K562 (cell line): Measurements from ENCODE around the gene SLC25A29. TPM values are rescaled to one million over a fixed set of nuclear protein-coding genes. Genes with fewer than 3 reads are reported as not detected.

ENCODE experiments used
- ATAC-seq: fragments of 200-7000 bp; cut with Tn5 transposase; 3 replicates; pipeline ENCODE4 v1.9.1; 2020; ENCODE audit warnings: moderate library complexity
- BruUV-seq: library from RNA; stranded (reverse); fragments of 400-500 nt; replicated peaks from 2 replicates; lab custom pipeline; 2021; lab: Mats Ljungman, UMichigan
- CTCF ChIA-PET: fragments of 300-600 bp; formaldehyde crosslinking; extraction: SDS; loops from one replicate; lab custom pipeline; 2021; ENCODE audit warnings: low intra/inter-chr PET ratio; lab: Yijun Ruan, JAX
- POLR2A ChIA-PET: fragments of 300-600, 350-650 bp; sonication (Branson Sonifier 250); formaldehyde crosslinking; extraction: SDS; loops from one replicate; lab custom pipeline; 2021; ENCODE audit warnings: antibody characterized with exemption, inconsistent platforms; lab: Yijun Ruan, JAX
- DNase-seq, 4 experiments: peaks; one replicate each; pipeline versions ENCODE4 v3.0.0 to v3.0.0-alpha.2; 2011 to 2018; ENCODE audit warnings: low spot score in 3 of 4, mixed read lengths in 3 of 4; ENCODE audit errors: extremely low read depth in 1 of 4
- FAIRE-seq: peaks from 2 replicates; lab custom pipeline; 2011; peaks lifted over from hg19 to GRCh38; lab: Jason Lieb, UNC
- H2AFZ ChIP-seq: 2 replicates; pipeline ENCODE4 v1.6.0; 2011; ENCODE audit warnings: low read depth, low read length, control low read depth, inconsistent platforms
- H3K27ac ChIP-seq: fragments of 200-600 bp; 3 replicates; pipeline ENCODE4 v1.8.0; 2011; ENCODE audit warnings: low read depth, mild to moderate bottlenecking, control low read depth, inconsistent platforms, low read length, moderate library complexity, mixed read lengths; ENCODE audit errors: extremely low read depth
- H3K27me3 ChIP-seq, 2 experiments: fragments of 300-600 bp in 1 of 2; 2 replicates in 1 of 2; 3 replicates in 1 of 2; pipeline versions ENCODE4 v1.6.0 to v1.8.0; 2011; ENCODE audit warnings: inconsistent platforms in 2 of 2, low read length in 2 of 2, mild to moderate bottlenecking in 1 of 2, mixed read lengths in 1 of 2, moderate library complexity in 1 of 2; ENCODE audit not compliant: control insufficient read depth in 2 of 2, insufficient read depth in 2 of 2
- H3K36me3 ChIP-seq: fragments of 300-600 bp; 3 replicates; pipeline ENCODE4 v1.8.0; 2011; ENCODE audit warnings: mild to moderate bottlenecking, low read length, inconsistent platforms; ENCODE audit not compliant: control insufficient read depth, insufficient read depth
- H3K4me1 ChIP-seq, 2 experiments: fragments of 200-600 bp in 1 of 2; replicated peaks in 1 of 2; 2 replicates in 1 of 2; 3 replicates in 1 of 2; pipeline versions ENCODE4 v1.5.1 to v1.8.0; 2011; ENCODE audit warnings: inconsistent platforms in 2 of 2, low read length in 2 of 2, mild to moderate bottlenecking in 1 of 2, mixed read lengths in 1 of 2, moderate library complexity in 1 of 2; ENCODE audit not compliant: control insufficient read depth in 2 of 2, insufficient read depth in 2 of 2
- H3K4me2 ChIP-seq: 2 replicates; pipeline ENCODE4 v1.6.1; 2011; ENCODE audit warnings: low read length, control low read depth, inconsistent platforms, mixed read lengths; ENCODE audit not compliant: insufficient read depth
- H3K4me3 ChIP-seq: fragments of 200-600 bp; sonication (generic), shearing (Covaris generic); 2 replicates; pipeline ENCODE4 v1.5.1; 2016; ENCODE audit warnings: control low read depth, inconsistent platforms
- H3K79me2 ChIP-seq: fragments of 200-600 bp; 3 replicates; pipeline ENCODE4 v1.8.0; 2011; ENCODE audit warnings: low read length, inconsistent platforms; ENCODE audit not compliant: control insufficient read depth, insufficient read depth
- H3K9ac ChIP-seq, 2 experiments: 2 replicates each; pipeline versions ENCODE4 v1.6.0 to v1.6.1; 2011; ENCODE audit warnings: low read depth in 2 of 2, low read length in 2 of 2, control low read depth in 1 of 2, inconsistent platforms in 1 of 2, mild to moderate bottlenecking in 1 of 2, mixed read lengths in 1 of 2; ENCODE audit not compliant: insufficient read depth in 1 of 2
- H3K9me1 ChIP-seq: one replicate; pipeline ENCODE4 v1.6.0; 2011; ENCODE audit warnings: inconsistent platforms, mild to moderate bottlenecking, low read length, moderate library complexity; ENCODE audit not compliant: control insufficient read depth, insufficient read depth
- H3K9me3 ChIP-seq: replicated peaks from 2 replicates; pipeline ENCODE4 v1.5.1; 2011; ENCODE audit warnings: low read depth, low read length, inconsistent platforms; ENCODE audit not compliant: control insufficient read depth, insufficient read depth
- H4K20me1 ChIP-seq: replicated peaks from 2 replicates; pipeline ENCODE4 v1.6.1; 2011; ENCODE audit warnings: low read length, inconsistent platforms, mixed read lengths; ENCODE audit not compliant: control insufficient read depth, insufficient read depth
- ARID3B ChIP-seq: fragments of 250-450 bp; sonication (Bioruptor Pico); IDR thresholded peaks from 2 replicates; pipeline ENCODE4 v1.4.0; 2020; ENCODE audit warnings: borderline replicate concordance
- BCL6 ChIP-seq: fragments of 250-450 bp; sonication (Bioruptor Pico); IDR thresholded peaks from 2 replicates; pipeline ENCODE4 v1.4.0; 2020
- BRD4 ChIP-seq: fragments of 200-600 bp; sonication (generic); IDR thresholded peaks from 2 replicates; pipeline ENCODE4 v1.6.1; 2017; ENCODE audit warnings: inconsistent platforms
- CBFB ChIP-seq: sonication (generic); formaldehyde crosslinking; IDR thresholded peaks from 2 replicates; pipeline ENCODE4 v1.4.0; 2020; ENCODE audit warnings: mild to moderate bottlenecking, missing genetic modification reagents
- CBX8 ChIP-seq: fragments of 200-600 bp; sonication (generic); IDR thresholded peaks from 2 replicates; pipeline ENCODE4 v1.6.1; 2012; ENCODE audit warnings: borderline replicate concordance, mixed run types, low read depth, mild to moderate bottlenecking, moderate library complexity, mixed read lengths, low read length, control low read depth, inconsistent platforms; ENCODE audit not compliant: poor library complexity, severe bottlenecking; ENCODE audit errors: extremely low read depth
- CCAR2 ChIP-seq: fragments of 200-400 bp; formaldehyde crosslinking; IDR thresholded peaks from 2 replicates; pipeline ENCODE4 v1.6.1; 2017; ENCODE audit warnings: mild to moderate bottlenecking, low read depth, low read length
- CREBBP ChIP-seq: IDR thresholded peaks from one replicate; pipeline ENCODE4 v1.6.1; 2012; ENCODE audit warnings: low read depth, mild to moderate bottlenecking, control low read depth, inconsistent platforms, low read length
- CREM ChIP-seq: IDR thresholded peaks from 2 replicates; pipeline ENCODE4 v1.6.1; 2014; ENCODE audit warnings: antibody characterized with exemption, low read depth
- DACH1 ChIP-seq: fragments of 450-650 bp; IDR thresholded peaks from 2 replicates; pipeline ENCODE4 v1.6.1; 2018; ENCODE audit not compliant: partially characterized antibody
- EGR1 ChIP-seq: fragments of 450-650 bp; conservative IDR thresholded peaks from 2 replicates; pipeline ENCODE4 v1.6.1; 2017; ENCODE audit warnings: mild to moderate bottlenecking
- GABPB2 ChIP-seq: fragments of 250-450 bp; sonication (Bioruptor Pico); conservative IDR thresholded peaks from 2 replicates; pipeline ENCODE4 v1.5.1; 2021; ENCODE audit warnings: mild to moderate bottlenecking
- HMGN3 ChIP-seq: IDR thresholded peaks from 2 replicates; pipeline ENCODE4 v1.6.1; 2011; ENCODE audit warnings: borderline replicate concordance, low read depth, mild to moderate bottlenecking, mixed read lengths, low read length; ENCODE audit not compliant: insufficient read length; ENCODE audit errors: extremely low read depth
- KLF16 ChIP-seq: IDR thresholded peaks from 2 replicates; pipeline ENCODE4 v1.6.1; 2016; ENCODE audit warnings: antibody characterized with exemption
- NFIX ChIP-seq: fragments of 250-450 bp; sonication (Bioruptor Pico); IDR thresholded peaks from 2 replicates; pipeline ENCODE4 v1.4.0; 2020; ENCODE audit warnings: low read depth, mild to moderate bottlenecking, moderate library complexity
- SLC30A9 ChIP-seq: fragments of 250-450 bp; sonication (Bioruptor Pico); IDR thresholded peaks from 2 replicates; pipeline ENCODE4 v1.8.0; 2022; ENCODE audit warnings: mild to moderate bottlenecking, moderate library complexity
- SMAD3 ChIP-seq: fragments of 450-650 bp; formaldehyde crosslinking; conservative IDR thresholded peaks from 2 replicates; pipeline ENCODE4 v1.4.0; 2020; ENCODE audit warnings: mild to moderate bottlenecking
- ZNF121 ChIP-seq: sonication (generic); formaldehyde crosslinking; conservative IDR thresholded peaks from 2 replicates; pipeline ENCODE4 v1.8.0; 2022; ENCODE audit warnings: missing genetic modification reagents
- ZNF134 ChIP-seq: fragments of 250-450 bp; sonication (Bioruptor Pico); conservative IDR thresholded peaks from 2 replicates; pipeline ENCODE4 v1.4.0; 2020
- WGBS: fragments of 100-300 bp; shearing (Covaris generic); methylation state at CpG from one replicate; pipeline ENCODE4 v1.1.6; 2016; ENCODE audit warnings: low coverage, mixed read lengths; ENCODE audit not compliant: insufficient coverage; ENCODE audit errors: missing lambda C conversion rate; 5-methylcytosine and 5-hydroxymethylcytosine counted together
- in situ Hi-C: fragments of 300-500 bp; cut with MboI; formaldehyde crosslinking; loops from 4 replicates; pipeline ENCODE4 v1.15.0; 2018; ENCODE audit warnings: inconsistent platforms, mixed read lengths
- intact Hi-C: fragments of 100-400 bp; cut with micrococcal nuclease; formaldehyde crosslinking; loops from 2 replicates; pipeline ENCODE4 v1.14.2; 2022
- polyA plus RNA-seq, 8 experiments: library from polyadenylated mRNA; depleted of rRNA in 4 of 8; stranded (reverse) in 5 of 8; unstranded in 3 of 8; fragments of >200 nt; fragmentation: Nextera tagmentation in 2 of 8; fragmentation: Illumina TruSeq in 1 of 8; extraction: Ambion mirVana in 2 of 8; extraction: Trizol in 1 of 8; gene quantifications; 2 replicates each; pipeline versions ENCODE4 v1.2.1 to v1.2.3, GENCODE V29; 2011 to 2014; ENCODE audit warnings: inconsistent platforms in 1 of 8, missing spikeins in 1 of 8
- total RNA-seq, 7 experiments: library from RNA; depleted of rRNA in 6 of 7; stranded (reverse); fragments of >200 nt in 6 of 7; fragmentation: Illumina TruSeq in 2 of 7; extraction: Trizol in 2 of 7; gene quantifications; 2 replicates each; pipeline versions ENCODE4 v1.2.1 to v1.2.3, GENCODE V29; 2011 to 2021; ENCODE audit warnings: low replicate concordance in 1 of 7
- TF ChIP-seq, protein P1 (sequence below): sonication (generic); formaldehyde crosslinking; IDR thresholded peaks from 2 replicates; pipeline ENCODE4 v1.5.0; 2020; ENCODE audit warnings: missing genetic modification reagents

SLC25A29 gene
- total and polyA plus RNA-seq, 9 of the 15 experiments (the other 6 are each of a cell fraction or from before 2014, with no cell fraction given), result 0.07 to 17.5 (median 4.8) TPM

- in situ Hi-C loops, result no loop called here
- no peak for FAIRE-seq
- H2AFZ ChIP-seq, result no peak overlapping the region
Measured at GRCh38 chr14:100243020-100243419, 63.2 kb downstream of the SLC25A29 start.

More at GRCh38 chr14:100243020-100243419, 63.2 kb downstream of the SLC25A29 start:
- peak overlapping the region; percentile 63 for H3K4me2 ChIP-seq
- intact Hi-C loops, result no loop called here
- H4K20me1 ChIP-seq, result peaks cover 42% of the 10 kb centered on the region
- DNase-seq, result no peak
- POLR2A ChIA-PET, result interaction anchor here (0.5 to 1.2 kb wide), 4 partner anchors 11 to 698 kb away, joined by 3 to 5 read pairs (median 4); no protein-coding TSS in a partner anchor
- no peaks in the 10 kb centered on the region for H3K9me1 ChIP-seq
- peaks cover 30% of the 10 kb centered on the region for H3K36me3 ChIP-seq
- H3K4me1 ChIP-seq, result peaks cover 20 to 22% of the 10 kb centered on the region in 2 experiments; a peak in 4 of 5 replicates
- 29% methylated on average over 3 of the region's 3 CpGs for WGBS
- H3K9ac ChIP-seq, result peak overlapping the region in 1 of 2 experiments; percentile 44; a peak in 2 of 4 replicates
- TSS peak; percentile 15 for BruUV-seq
- CTCF ChIA-PET, result no interaction called here
- no peaks in the 10 kb centered on the region for H3K9me3 ChIP-seq
- H3K27me3 ChIP-seq, result no peaks in the 10 kb centered on the region
- H3K4me3 ChIP-seq, result peak overlapping the region; percentile 32
- TF ChIP-seq HMGN3 (no peak), KLF16 (no peak), CREM (no peak), BCL6 (no peak), BRD4 (no peak), DACH1 (no peak), GABPB2 (CRISPR knock-in tag) (no peak), EGR1 (no peak), NFIX (CRISPR knock-in tag) (no peak), ZNF134 (no peak), CBX8 (no peak), CREBBP (no peak), ZNF121 (no peak), SLC30A9 (CRISPR knock-in tag) (no peak), CBFB (no peak), ARID3B (CRISPR knock-in tag) (no peak), CCAR2 (no peak), SMAD3 (CRISPR knock-in tag) (no peak)
- TF ChIP-seq, protein P1, sequence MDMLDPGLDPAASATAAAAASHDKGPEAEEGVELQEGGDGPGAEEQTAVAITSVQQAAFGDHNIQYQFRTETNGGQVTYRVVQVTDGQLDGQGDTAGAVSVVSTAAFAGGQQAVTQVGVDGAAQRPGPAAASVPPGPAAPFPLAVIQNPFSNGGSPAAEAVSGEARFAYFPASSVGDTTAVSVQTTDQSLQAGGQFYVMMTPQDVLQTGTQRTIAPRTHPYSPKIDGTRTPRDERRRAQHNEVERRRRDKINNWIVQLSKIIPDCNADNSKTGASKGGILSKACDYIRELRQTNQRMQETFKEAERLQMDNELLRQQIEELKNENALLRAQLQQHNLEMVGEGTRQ (CRISPR knock-in tag), result no peak
- TF ChIP-seq, all 486 proteins: peak for 0
- H3K27ac ChIP-seq, result peak overlapping the region; percentile 69
- ATAC-seq, result no peak
- H3K79me2 ChIP-seq, result peaks cover 89% of the 10 kb centered on the region
